GM18907 (cell line): ENCODE data around the gene LZTS2.
"Not testable (repeated sequence)": the region's sequence is repeated elsewhere in the genome, so short reads cannot be mapped to it uniquely, and the experiment has no call there.

ENCODE experiments used
- ATAC-seq: cut with Tn5 transposase; IDR thresholded peaks from one replicate; pipeline ENCODE4 v1.9.1; 2021; ENCODE audit warnings: mild to moderate bottlenecking, moderate library complexity; ENCODE audit not compliant: unreplicated experiment

The LZTS2 gene

DNA sequence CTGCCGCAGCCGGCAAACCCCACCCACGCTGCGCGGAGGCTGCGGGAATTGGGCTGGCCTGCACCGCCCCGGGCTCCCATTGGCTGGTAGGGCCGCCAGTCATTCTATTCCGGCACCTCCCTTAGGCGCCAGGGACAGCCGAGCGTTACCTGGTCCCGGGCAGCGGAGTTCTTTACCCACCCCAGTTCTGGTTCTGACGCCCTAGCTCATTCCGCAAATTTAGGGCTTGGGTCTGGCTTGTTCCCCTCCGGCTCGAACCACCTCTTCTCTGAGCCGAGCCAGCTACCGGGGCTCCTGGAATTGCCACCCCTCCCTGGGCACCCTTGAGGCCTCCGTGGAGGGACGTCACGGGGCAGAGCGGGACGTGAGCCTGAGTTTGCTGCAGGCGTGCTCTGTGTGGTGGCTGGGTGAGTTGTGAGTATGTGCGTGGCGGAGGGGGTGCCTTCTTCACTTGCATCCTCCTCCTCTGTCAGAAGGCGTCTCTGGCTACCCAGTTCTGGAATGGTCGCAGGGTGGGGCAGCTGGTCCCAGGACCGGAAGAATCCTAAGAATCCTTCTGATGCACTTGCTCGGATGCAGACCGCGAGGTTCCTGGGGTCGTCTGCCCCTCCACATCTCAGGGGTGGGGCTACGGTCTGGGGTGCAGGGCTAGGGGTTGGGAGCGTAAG is 31.7 kb downstream of the LZTS2 start, which contains the start of the genes PDZD7 and SFXN3:
TSS of gene PDZD7 (minus strand) at position 2 of the 668 bp plus-strand sequence. CDS start 910 bp downstream, outside the sequence.
TSS of gene SFXN3 (plus strand) at position 107 of the 668 bp plus-strand sequence. CDS start 3,461 bp downstream, outside the sequence.
- ATAC-seq: peak; percentile 89

DNA sequence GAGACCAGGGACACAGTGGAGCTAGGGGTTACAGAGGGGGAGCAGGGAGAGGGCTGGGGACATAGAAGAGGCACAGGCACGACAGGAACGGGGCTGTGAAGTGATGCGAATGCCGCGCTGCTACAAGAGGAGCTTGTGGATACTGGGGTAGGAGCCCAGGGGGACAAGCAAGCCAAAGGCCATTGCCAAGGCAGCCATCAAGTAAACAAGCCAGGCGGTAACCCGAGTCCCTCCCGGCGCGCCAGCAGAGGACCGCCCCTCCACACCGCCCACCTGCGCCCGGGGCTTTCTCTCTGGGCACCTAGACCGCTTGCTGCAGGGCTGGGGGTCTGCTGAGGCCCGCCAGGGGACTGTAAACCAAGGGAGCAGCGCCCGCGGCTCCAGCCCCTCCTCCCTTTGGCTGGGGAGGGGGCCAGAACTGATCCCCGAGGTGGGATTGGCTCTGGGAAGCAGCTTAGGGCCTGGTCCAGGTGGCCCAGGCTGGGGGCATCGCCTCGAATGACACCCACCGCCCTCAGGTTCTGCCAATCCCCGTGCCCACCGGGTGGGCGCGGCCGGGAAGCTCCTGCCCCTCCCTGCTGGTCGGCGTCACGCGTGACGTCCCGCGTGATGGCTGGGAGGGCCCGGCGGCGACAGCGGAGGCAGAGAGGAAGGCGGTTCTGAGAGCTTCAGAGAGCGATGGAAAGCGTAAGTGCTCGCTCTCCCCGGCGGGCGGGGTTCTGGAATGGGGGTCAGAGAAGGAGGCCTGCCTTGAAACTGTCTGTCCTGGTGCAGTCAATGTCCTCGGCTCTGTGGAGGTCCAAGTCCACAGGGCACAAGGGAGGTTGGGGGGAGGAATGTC is 32.4 kb downstream of the LZTS2 start:
- peak; percentile 2 for ATAC-seq

DNA sequence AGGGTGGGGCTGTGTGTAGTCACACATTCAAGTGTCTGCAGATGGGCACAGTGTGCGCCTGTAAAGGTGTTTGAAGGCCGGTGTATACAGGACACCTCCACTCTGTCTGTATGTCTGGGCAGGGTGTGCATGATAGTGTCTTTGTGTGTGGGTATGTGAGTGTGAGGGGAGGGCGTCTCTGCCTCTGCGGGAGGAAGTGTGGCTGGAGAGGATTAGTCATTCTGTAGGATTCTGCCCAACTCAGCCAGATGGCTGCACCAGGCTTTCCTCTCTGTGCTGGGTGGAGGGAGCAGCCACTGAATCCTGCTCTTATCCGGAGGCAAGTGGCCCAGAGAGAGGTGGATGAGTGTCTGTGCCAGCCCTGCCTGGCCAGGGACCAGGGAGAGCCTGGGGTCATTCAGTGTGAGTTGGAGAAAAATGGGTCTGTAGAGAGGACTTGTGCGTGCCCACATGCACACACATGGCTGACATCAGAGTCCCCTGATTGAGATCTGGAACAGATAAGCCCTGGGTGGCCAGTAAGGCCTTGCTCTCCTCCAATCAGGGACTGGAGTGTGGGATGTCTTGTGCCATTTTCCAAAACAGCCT is 33.1 kb downstream of the LZTS2 start:
- no peak for ATAC-seq

DNA sequence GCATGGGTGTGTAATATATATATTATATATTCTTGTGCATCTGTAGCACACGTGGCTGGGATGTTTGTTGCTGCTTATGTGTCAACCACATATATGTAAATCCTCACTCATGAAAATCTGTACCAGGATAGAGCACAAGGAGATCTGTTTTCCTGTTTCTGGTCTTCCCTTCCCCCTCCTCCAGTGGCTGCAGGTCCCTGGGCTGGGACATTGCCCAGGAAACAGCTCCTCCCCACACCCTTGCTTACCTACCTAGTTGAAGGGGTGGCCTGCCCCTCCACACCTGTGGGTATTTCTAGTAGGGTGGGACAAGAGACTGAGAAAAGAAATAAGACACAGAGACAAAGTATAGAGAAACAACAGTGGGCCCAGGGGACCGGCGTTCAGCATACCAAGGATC is 33.7 kb downstream of the LZTS2 start:
- no peak for ATAC-seq

DNA sequence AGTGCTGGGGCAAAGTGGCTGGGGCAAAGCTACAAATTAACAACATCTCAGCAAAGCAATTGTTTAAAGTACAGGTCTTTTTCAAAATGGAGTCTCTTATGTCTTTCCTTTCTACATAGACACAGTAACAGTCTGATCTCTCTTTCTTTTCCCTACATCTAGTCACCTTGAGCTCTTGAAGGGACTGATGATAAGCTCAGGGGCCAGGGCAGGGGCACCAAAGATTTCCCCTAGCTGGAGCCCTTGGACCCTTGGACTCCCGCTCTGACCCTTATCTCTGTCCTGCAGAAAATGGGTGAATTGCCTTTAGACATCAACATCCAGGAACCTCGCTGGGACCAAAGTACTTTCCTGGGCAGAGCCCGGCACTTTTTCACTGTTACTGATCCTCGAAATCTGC is 34.8 kb downstream of the LZTS2 start:
- ATAC-seq: not testable (repeated sequence)

DNA sequence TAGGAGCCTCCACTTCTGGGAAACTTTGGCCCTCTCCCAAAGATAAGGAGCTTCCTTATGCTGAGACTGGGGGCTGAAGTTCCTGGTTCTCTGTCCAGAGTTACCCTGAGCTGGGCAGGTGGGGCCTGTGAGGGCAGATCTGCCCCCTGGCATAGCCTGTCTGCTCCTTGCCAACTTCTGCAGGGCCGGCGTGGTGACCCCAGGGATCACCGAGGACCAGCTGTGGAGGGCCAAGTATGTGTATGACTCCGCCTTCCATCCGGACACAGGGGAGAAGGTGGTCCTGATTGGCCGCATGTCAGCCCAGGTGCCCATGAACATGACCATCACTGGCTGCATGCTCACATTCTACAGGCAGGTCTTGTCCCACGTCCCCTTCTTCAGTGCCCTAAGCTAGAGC is 35.7 kb downstream of the LZTS2 start:
- ATAC-seq: no peak

DNA sequence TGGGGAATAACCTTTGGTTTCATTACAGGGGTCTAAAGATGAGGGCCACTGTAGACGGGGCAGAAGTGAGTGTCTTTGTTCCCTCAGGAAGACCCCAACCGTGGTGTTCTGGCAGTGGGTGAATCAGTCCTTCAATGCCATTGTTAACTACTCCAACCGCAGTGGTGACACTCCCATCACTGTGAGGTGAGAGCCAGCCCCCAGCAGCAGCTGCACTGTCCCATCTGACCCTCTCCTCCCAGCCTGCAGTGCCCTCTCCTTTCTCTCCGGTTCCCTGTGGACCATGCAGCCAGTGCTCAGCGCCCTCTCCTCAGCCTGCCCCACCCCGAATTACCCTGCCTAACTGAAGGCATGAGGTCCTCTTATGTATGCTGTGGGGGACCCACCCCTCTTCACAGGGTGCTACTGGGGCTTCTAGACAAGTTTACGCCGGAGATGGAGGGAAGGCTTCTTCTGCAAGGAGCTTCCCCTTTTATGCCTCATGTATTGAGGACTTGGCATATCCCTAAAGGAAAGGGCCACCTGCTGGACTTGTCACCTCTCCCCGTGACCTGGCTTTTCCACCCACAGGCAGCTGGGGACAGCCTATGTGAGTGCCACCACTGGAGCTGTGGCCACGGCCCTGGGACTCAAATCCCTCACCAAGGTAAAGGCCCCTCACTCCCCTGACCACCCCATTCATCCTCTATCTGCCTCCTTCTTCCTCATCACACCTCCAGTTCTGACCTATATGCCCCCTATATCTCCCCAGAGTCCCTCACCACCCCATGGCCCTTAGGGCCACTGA is 36.5 kb downstream of the LZTS2 start:
- ATAC-seq: no peak

DNA sequence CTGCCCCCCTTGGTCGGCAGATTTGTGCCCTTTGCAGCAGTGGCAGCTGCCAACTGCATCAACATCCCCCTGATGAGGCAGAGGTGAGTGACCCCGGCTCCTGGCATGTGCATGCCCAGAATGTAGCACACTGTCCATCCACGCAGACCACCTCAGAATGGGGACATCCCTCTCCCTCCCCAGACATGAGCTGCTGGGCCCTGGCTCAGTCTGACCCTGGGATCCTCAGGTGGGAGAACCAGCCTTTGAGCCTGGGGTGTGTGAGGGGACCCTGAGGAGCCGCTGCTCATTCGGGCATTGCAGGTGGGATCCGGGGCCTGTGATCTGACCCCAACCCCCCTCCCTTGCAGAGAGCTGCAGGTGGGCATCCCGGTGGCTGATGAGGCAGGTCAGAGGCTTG is 37.1 kb downstream of the LZTS2 start:
- ATAC-seq: no peak

DNA sequence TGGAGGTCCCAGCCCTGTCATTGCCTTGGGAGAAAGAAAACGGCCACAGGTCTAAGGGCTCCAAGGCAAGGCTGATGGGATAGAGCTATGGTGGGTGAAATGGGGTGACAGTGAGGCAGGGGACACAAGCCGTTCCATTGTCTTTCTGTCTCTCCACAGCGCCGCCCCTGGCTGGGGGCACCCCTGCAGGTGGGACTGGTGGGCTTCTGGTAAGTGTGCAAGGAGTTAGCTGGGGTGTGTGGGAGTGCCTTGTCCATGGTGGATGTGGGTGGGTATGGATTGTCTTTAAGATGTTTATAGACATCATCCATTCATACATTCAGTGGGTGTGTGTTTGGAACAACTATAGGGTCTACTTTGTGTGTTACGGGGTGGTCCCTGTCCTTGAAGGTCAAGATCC is 38.9 kb downstream of the LZTS2 start:
- no peak for ATAC-seq

DNA sequence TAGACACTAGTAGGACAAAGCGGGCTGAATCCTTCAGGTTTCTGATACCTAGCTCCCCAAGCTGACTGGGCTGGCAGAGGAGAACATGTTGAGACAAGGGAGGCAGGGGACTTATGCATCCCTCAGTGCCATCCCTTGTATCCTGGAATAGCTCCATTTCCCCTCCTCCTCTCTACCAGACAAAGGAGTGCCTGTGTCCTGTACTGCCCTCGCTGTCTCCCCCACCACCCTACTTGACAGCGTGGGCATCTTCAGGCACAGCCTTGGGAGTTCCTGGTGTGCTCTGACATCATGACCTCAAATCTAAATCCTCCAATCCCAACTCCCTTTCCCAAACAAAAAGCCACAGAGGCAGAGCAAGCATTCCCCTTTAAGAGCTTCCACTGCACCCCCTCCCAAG is 40.5 kb downstream of the LZTS2 start:
- no peak for ATAC-seq

DNA sequence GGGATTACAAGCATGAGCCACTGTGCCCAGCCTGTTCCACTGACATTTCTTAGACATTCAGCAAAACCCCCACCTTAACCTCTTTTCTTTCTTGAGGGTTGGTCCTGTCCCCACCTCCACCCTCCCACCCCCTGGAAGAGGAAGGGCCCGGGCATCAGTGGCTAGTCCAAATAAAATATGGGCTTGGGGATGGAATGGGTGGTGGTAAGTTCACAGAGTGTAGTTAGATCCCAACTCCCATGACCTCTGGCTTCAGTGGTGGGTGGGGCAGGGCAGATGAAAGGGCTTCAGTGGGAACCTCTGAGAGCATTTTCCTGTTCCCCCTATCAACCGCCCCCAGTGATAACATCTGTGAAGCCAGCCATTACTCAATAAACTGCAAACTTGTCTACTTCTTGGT is 41.2 kb downstream of the LZTS2 start:
- ATAC-seq: no peak

DNA sequence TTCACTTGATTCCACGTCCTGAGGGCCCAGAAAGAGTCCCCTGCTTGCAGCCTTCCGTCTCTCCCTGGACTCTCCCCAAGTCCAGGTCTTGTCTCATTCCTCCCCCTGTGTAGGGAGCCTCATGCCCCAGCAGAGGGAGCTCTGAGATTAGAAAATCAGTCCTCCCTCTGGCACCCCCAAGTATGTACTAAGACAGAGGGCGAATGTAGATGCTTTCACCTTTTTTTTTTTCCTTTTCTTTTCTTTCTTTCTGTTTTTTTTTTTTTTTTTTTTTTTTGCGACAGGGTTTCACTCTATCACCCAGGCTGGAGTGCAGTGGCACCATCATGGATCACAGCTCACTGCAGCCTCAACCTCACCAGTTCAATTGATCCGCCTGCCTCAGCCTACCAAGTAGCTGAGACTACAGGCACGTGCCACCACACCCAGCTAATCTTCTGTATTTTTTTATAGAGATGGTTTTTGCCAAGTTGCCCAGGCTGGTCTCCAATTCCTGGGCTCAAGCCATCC is 41.7 kb downstream of the LZTS2 start:
- ATAC-seq: peak; percentile 64

DNA sequence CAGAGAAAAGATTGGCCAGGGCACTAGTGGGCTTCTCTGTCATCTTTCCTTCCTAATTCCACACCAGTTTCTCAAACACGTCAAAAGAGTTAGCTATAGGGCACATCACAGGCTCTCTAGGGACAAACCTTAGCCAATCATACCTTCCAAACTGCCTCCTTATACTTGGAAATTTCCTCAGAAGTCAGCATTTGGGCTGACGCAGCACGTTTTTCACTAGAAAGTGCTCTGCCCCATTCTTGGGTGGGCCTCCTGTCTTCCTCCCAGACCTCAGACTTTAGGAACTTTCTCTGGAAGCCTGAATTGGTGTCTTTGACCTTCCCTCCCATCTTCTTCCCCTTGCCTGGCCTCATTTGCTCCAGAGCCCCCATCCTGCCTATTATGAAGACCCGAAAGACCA is 42.5 kb downstream of the LZTS2 start:
- no peak for ATAC-seq

DNA sequence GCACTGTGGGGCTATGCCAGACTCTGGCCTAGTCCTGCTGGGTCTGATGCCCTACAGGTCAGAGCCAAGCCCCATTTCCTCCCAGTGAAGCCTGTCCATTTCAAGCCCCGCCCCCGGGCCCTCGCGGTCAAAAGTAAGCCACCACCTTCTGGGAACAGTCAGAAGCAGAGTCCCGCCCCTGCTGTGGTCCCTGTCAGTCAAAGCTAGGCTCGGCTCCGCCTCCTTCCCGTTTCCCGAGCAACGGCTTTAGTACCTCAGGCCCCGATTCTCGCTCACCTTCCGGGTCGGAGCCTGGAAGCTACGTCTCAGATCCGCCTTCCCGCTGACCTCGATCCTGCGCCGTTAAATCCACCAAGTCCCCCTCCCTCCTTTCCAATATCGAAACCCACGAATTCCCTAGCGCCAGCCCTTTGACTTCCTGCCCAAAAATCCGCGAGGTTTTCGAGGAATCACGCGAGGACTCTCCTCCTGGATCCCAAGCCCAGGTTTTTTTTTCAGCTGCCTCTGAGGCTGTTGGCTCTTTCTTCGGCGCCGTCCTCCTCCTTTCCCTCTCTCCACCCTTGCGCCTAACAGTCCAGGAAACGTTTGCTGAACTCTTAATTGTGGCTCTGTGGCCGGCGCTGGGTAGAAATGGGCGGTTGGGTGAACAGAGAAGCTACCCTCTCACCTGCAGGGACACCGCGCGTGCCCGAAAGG is 43.2 kb downstream of the LZTS2 start:
- ATAC-seq: peak; percentile 92

DNA sequence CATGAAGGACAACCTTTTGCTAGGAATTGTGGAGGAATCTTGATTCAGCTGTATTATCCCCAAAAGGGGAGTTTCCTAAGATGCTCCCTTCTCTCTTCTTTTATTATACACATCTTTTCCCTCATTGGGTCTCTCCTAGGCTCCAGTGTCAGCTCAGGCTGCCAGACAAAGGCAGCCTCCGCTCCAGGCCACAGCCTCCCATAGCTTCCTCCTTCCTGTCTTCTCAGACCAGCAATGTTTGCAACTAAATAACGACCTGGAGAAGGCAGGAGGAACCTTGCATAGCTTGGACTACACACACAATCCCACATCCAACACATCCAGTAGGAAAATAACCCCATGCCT is 43.7 kb downstream of the LZTS2 start:
- no peak for ATAC-seq

DNA sequence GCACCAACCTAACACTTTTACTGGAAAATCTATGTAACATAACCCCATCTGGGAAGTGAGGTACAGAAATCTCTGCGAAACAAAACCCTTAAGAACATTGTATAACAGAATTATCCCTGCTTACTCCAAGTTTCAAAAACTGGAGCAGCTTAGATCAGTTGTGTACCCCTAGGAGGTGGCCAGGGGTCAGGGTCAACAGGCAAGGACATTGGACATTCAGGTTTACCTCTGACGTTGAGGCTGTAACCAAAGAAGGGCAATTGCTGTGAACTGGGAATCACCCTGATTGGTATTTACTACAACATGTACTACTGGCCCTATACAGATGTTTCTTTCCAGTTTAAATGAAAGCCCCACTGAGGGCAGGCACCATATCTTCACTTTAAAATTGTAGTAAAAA is 44.5 kb downstream of the LZTS2 start:
- no peak for ATAC-seq

DNA sequence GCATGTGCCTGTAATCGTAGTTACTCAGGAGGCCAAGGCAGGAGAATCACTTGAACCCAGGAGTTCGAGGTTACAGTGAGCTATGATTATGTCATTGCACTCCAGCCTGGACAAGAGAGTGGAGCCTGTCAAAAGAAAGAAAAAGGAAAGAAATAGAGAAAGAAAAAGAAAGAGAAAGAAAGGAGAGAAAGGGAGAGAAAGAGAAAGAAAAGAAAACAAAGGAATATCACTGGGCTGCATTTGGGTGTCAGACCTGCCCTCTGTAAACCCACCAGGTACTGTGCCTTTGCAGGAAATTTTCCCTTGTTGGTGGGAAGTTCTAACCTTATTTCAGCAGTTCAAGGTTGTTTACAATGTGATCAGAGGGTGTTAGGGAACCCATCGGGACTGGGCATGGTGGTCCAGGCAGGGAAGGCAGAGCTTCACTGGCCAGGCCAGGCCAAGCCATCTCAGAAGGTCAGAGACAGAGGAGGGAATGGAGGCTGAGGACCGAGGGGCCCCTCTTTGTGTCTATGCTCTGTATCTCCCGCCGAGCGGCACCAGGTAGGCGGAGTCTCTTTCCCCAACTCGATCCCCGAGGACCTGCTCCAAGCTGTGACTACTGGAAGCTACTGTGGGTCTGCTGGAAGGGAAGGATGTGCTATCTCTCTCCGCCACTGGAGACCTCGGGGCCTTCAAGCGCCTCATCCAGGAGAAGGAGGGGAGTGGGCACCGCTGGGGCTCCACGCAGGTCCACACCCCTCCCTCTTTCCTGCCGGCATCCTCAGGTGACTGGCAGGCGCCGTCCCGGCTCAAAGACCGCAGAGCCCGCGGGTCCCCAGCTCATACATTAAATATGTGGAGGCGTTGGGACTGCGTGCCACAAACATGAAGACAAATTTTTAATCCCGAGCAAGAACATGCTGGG is 47.0 kb downstream of the LZTS2 start:
- ATAC-seq: no peak

DNA sequence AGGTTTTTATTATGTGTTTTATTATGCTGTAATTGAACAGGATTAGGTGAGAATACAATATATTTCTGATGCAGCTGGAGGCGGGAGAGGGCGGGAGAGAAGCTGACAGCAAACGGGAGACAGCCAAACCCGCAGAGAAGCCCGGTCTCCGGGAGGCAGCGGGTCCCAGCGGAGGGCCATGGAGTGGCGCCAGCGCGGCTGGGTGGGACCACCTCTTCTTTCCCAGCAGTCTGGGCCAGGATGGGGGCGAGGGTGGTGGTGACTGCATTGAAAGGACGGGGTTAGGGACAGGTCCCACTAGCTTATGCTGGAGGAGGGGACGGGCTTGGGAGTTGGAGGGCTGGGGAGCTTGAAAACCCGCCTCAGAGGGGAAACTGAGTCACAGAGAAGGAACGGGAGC is 47.7 kb downstream of the LZTS2 start:
- no peak for ATAC-seq
